Activated CD4-positive, CD25-positive, alpha-beta regulatory T cell treated with anti-CD3 and anti-CD28 coated beads, Interleukin-2, amount 50 U/mL, for 24 hours (primary cell): Measurements from ENCODE around the gene FCRL5.

Experiments used
- ATAC-seq, 2 donors: fragments of 150-1000 bp; cut with Tn5 transposase; one replicate each; pipeline ENCODE4 v1.10.0; 2021; ENCODE audit warnings: mild to moderate bottlenecking in 1 of 2, moderate library complexity in 1 of 2

The FCRL5 gene

GRCh38 chr1:157523774-157524493, 28.4 kb downstream of the FCRL5 start:
- ATAC-seq = peak in 1 of 2 donors; percentile 13

GRCh38 chr1:157521056-157521455, 31.3 kb downstream of the FCRL5 start:
- ATAC-seq = no peak

GRCh38 chr1:157520386-157520935, 31.9 kb downstream of the FCRL5 start:
- no peak for ATAC-seq

GRCh38 chr1:157519451-157519850, 32.9 kb downstream of the FCRL5 start:
- ATAC-seq = no peak

DNA sequence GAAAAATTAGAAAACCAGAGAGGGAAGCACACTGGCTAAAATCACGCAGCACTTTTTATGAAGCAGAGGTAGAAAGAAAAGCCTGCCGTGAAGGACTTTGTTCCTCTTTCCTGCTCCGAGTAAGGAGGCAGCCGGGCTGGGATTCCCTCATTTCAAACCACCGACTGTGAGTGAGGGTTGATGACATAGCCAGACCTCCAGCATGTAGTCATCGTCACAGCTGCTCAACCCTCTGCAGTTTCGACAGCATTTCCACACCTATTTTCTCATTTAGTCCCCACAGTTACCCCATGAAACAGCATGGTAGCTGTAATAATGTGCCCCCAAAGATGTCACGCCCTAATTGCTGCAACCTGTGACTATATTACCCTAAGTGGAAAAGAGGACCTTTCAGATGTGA, 35.3 kb downstream of the FCRL5 start:
- no peak for ATAC-seq

DNA sequence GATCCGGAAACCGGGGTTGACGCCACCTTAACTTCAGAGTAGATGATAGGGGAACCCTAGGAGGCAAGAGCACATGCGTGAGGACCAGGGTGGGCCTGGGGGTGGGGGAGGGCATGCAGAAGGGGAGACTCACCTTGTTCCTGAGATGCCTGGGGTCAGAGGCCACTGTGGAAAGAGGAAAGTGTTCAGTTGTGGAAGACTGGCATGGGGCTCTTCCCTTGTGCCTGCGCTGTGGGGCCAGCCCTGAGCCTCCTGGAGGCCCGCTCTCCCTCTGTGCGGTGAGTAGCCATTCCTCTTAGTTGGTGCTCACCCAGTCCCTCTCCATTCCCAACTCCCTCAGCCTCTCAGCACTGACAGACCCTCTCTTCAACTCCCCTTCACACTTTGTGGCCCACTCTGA, 36.6 kb downstream of the FCRL5 start:
- ATAC-seq = no peak

GRCh38 chr1:157515141-157515540, 37.2 kb downstream of the FCRL5 start:
- no peak for ATAC-seq

GRCh38 chr1:157512036-157512969, 40.0 kb downstream of the FCRL5 start:
- ATAC-seq = peak in 1 of 2 donors; percentile 39

- no peak for ATAC-seq
Observed at GRCh38 chr1:157509546-157510232, 42.6 kb downstream of the FCRL5 start.

DNA sequence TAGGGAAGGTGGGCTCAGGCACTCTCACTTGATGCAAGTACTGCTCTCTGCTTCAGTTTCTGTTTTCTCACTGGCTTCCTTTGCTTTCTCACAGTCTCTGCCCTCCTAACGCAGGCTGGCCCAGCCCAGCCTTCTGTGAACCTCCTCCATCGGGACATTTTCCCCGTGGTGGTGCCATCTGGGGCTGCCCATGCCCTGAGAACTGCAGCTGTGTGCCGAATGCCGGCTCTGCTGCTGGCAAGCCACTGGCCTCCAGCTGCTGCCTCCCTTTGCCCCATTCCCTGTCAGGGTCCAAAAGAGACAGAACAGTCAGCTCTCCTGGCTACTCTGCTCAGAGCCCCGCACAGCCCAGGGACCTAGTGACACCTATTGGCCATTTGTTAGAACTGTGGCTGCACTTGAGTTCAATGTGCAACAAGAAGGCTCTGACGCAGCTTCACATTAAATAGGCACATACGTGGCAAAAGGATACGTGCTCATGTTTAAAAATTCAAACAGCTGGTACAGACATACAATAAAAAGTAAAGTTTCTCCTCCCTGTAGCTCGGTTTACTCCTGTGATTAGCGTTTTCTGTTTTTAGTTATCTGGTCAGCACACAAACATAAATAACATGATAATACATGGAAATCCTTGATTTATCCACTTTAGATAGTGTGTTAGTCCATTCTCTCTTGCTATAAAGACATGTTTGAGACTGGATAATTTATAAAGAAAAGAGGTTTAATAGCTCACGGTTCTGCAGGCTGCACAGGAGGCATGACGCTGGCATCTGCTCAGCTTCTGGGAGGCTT, 46.6 kb downstream of the FCRL5 start:
- ATAC-seq = peak in 1 of 2 donors; percentile 66

- no peak for ATAC-seq
Observed at GRCh38 chr1:157504646-157505045, 47.7 kb downstream of the FCRL5 start.

DNA sequence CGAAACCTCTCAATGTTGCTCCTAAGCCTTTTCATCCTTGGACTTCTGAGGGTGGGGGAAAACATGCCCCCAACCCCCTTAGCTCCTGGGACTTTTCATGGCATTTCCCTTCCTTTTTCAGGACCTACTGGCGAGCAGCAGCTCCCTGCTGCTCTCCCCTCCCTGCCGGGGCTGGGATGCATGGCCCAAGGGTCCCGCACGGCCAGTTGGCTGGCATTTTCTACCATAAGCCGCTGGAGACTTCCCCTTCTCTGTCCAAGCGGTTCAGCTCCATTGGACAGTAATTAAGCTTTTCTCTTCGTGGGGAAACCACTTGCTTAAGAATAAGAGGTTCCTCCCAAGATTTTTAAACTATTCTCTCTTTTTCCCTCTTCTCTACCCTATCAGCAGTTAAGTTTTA, 52.8 kb downstream of the FCRL5 start:
- no peak for ATAC-seq

- no peak for ATAC-seq
Observed at GRCh38 chr1:157498736-157499090, 53.6 kb downstream of the FCRL5 start.

- no peak for ATAC-seq
Observed at GRCh38 chr1:157497987-157498735, 54.2 kb downstream of the FCRL5 start.

DNA sequence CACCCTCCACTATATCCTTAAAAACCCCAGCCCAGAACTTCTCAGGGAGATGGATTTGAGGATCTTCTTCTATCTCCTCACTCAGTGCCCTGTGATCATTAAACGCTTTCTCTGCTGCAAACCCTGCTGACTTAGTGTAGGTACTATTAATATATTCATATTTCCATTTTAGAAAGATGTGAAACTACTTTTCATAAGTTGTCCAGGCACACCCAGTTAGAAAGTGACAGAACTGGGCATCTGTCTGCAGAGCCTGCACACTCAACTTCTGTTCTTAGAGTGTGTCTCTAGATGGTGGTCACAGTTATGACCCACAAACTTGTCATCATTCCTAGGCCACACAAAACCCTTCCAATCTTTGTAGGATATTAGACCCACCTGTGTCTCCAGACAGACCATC, 55.0 kb downstream of the FCRL5 start:
- ATAC-seq = no peak

DNA sequence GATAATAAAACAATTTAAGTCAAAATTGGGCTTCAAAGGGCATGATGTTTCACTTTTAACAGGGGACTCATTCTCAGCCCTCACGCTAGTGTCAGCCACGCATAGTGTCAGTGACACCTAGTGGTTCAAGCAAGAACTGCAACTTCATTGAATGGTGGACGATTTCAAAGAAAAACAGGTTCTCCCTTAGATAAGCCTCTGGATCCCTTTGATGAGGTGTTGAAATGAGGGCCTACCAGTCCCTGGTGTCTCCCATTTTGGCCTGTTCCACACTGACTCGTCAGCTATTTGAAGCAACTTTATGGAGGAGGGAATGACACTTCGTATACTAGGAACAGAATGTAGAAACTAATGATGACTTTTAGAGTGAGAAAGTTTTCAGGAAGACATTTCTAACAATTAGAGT, 56.2 kb downstream of the FCRL5 start:
- ATAC-seq = peak; percentile 49 to 56

DNA sequence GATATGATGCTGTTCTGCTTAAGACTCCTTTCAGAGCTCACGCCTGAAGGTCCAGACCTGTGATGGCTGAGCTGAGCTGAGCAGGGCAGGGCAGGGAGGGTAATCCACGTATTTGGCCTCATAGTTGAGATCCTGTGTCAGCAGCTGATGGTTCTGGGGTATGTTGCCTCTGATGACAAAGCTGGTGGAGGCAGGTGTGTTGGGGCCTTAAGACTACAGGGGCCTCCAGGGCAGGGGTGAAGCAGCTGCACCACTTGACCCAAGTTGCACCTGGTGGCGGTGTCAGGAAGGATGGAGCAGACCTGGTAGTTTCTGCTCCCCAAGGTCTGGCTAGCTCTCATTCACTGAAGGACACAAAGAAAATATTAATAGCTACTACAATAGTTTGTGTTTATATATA, 57.0 kb downstream of the FCRL5 start:
- no peak for ATAC-seq

GRCh38 chr1:157494093-157494492, 58.2 kb downstream of the FCRL5 start:
- no peak for ATAC-seq

- no peak for ATAC-seq
Observed at GRCh38 chr1:157490467-157491165, 61.7 kb downstream of the FCRL5 start.

GRCh38 chr1:157488156-157488555, 64.2 kb downstream of the FCRL5 start:
- ATAC-seq = no peak

GRCh38 chr1:157487504-157487903, 64.8 kb downstream of the FCRL5 start:
- no peak for ATAC-seq
